Measurements from ENCODE around the gene SOHLH1. TPM values are rescaled to one million over a fixed set of nuclear protein-coding genes. Genes with fewer than 3 reads are reported as not detected.

SOHLH1 gene
- polyA plus RNA-seq, 2 of the 4 experiments (the other 2 are of a cell fraction): not detected

DNA sequence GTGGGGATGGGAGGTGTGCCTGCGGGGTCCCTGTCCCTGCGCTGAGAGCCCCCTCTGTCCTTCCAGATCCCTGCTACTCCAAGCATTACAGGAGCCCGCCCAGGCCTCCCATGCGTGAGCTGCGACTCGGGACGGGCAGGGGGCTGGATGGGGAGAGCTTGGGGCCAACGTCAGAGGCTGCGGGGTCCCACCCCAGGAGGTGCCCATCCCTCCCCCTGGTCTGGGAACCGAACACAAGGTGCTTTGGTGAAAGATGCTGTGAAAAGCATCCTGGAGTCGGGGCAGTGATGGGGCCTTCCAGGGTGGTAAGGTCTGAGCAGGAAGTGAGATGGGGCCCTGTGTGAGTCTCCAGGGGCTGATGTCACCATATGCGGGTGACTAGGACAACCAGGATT lies 33.5 kb downstream of the SOHLH1 start (continued):
- TF ChIP-seq EHMT2 (IDR thresholded peaks at IDR 0.05; ENCODE audit: low read depth) (no peak), EP300 (IDR thresholded peaks at IDR 0.05) (no peak), CHD4 (IDR thresholded peaks at IDR 0.05; ENCODE audit: borderline replicate concordance) (no peak), KDM5A (IDR thresholded peaks at IDR 0.05) (no peak)
- TF ChIP-seq, protein P1, sequence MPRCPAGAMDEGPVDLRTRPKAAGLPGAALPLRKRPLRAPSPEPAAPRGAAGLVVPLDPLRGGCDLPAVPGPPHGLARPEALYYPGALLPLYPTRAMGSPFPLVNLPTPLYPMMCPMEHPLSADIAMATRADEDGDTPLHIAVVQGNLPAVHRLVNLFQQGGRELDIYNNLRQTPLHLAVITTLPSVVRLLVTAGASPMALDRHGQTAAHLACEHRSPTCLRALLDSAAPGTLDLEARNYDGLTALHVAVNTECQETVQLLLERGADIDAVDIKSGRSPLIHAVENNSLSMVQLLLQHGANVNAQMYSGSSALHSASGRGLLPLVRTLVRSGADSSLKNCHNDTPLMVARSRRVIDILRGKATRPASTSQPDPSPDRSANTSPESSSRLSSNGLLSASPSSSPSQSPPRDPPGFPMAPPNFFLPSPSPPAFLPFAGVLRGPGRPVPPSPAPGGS (IDR thresholded peaks at IDR 0.05): no peak

DNA sequence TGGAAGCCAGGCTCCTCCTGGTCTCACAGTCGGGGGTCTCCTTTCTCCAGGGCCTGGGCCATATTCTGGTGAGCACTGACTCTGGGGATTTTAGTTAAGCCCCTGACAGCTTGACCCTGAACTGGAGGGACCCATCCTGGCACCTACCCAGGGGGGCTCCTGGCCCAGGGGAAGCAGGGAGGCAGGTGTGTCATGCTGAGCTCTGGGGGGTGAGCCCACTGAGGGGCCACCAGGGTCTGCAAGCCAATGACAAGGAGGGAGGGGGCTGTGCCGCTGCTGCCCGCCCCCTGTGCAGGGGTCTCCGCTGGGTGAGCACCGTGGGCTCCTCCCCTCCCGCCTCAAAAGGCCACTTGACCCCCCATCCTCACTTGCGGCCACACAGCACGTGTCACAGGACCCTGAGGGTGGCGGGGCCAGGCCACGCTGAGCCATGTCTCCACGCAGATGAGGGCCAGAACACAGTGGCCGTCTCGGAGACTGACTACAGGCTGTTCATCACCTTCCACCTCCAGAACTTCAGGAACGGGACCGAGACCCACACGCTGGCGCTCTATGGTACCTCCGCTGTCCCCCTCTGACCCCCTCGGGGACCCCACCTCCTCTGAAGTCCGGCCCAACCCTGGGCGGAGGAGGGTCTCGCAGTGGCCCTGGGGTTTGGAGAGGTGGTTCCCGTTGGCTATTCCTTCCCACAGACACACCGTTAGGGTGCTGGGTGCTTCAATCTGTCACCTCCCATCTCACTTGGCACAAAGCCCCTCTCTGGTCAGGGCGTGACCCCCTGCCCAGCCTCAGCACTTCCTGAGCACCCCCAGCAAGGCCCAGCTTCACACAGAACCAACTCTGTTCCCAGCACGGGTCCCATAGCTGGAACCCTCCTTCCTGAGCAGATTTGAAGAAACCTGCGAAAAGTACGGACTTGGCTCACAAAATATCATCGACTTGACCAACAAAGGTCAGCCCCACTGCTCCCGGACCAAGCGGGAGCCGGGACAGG lies 34.2 kb downstream of the SOHLH1 start:
- no peak overlapping the region for H3K27ac ChIP-seq
- no peak overlapping the region for H3K4me3 ChIP-seq
- H3K9me3 ChIP-seq: no peaks in the 10 kb centered on the region
- TF ChIP-seq CHD4 (IDR thresholded peaks at IDR 0.05; ENCODE audit: borderline replicate concordance) (no peak), CEBPB (IDR thresholded peaks at IDR 0.05) (no peak), FOSB (CRISPR knock-in tag; IDR thresholded peaks at IDR 0.05) (no peak), NR3C1 (IDR thresholded peaks at IDR 0.05) (no peak), RNF2 (IDR thresholded peaks at IDR 0.05; ENCODE audit: borderline replicate concordance, low read depth) (no peak), HOXA7 (CRISPR knock-in tag; IDR thresholded peaks at IDR 0.05) (no peak), CHD2 (IDR thresholded peaks at IDR 0.05; ENCODE audit: low read length, partially characterized antibody) (no peak), ZSCAN20 (CRISPR knock-in tag; IDR thresholded peaks at IDR 0.05) (no peak)
- TF ChIP-seq, protein P2, sequence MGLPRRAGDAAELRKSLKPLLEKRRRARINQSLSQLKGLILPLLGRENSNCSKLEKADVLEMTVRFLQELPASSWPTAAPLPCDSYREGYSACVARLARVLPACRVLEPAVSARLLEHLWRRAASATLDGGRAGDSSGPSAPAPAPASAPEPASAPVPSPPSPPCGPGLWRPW (IDR thresholded peaks at IDR 0.05): no peak
- TF ChIP-seq, protein P3, sequence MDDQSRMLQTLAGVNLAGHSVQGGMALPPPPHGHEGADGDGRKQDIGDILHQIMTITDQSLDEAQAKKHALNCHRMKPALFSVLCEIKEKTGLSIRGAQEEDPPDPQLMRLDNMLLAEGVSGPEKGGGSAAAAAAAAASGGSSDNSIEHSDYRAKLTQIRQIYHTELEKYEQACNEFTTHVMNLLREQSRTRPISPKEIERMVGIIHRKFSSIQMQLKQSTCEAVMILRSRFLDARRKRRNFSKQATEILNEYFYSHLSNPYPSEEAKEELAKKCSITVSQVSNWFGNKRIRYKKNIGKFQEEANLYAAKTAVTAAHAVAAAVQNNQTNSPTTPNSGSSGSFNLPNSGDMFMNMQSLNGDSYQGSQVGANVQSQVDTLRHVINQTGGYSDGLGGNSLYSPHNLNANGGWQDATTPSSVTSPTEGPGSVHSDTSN (IDR thresholded peaks at IDR 0.05): no peak
- TF ChIP-seq, protein P4, sequence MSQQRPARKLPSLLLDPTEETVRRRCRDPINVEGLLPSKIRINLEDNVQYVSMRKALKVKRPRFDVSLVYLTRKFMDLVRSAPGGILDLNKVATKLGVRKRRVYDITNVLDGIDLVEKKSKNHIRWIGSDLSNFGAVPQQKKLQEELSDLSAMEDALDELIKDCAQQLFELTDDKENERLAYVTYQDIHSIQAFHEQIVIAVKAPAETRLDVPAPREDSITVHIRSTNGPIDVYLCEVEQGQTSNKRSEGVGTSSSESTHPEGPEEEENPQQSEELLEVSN (IDR thresholded peaks at IDR 0.05; ENCODE audit: borderline replicate concordance, low read depth): no peak
- TF ChIP-seq, protein P5, sequence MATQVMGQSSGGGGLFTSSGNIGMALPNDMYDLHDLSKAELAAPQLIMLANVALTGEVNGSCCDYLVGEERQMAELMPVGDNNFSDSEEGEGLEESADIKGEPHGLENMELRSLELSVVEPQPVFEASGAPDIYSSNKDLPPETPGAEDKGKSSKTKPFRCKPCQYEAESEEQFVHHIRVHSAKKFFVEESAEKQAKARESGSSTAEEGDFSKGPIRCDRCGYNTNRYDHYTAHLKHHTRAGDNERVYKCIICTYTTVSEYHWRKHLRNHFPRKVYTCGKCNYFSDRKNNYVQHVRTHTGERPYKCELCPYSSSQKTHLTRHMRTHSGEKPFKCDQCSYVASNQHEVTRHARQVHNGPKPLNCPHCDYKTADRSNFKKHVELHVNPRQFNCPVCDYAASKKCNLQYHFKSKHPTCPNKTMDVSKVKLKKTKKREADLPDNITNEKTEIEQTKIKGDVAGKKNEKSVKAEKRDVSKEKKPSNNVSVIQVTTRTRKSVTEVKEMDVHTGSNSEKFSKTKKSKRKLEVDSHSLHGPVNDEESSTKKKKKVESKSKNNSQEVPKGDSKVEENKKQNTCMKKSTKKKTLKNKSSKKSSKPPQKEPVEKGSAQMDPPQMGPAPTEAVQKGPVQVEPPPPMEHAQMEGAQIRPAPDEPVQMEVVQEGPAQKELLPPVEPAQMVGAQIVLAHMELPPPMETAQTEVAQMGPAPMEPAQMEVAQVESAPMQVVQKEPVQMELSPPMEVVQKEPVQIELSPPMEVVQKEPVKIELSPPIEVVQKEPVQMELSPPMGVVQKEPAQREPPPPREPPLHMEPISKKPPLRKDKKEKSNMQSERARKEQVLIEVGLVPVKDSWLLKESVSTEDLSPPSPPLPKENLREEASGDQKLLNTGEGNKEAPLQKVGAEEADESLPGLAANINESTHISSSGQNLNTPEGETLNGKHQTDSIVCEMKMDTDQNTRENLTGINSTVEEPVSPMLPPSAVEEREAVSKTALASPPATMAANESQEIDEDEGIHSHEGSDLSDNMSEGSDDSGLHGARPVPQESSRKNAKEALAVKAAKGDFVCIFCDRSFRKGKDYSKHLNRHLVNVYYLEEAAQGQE (IDR thresholded peaks at IDR 0.05): no peak
- WGBS (ENCODE audit: missing lambda C conversion rate): 18% methylated on average over 31 of the region's 32 CpGs
- ATAC-seq: peak; percentile 9 to 51; a peak in 3 of 6 replicates
- no peak for DNase-seq (ENCODE audit: low read depth in 1 of 2, low spot score in 1 of 2)
- H3K4me1 ChIP-seq: no peaks in the 10 kb centered on the region
- no peak for FAIRE-seq
- H3K4me2 ChIP-seq: no peak overlapping the region
- ChIA-PET CTCF (no interaction called here), POLR2A (no interaction called here)

Data from A549 (cell line).